Neural cell (in vitro differentiated cells): ENCODE results near the gene MTA1. TPM values are rescaled to one million over a fixed set of nuclear protein-coding genes. Genes with fewer than 3 reads are reported as not detected.

Experiments used
- H2AFZ ChIP-seq: fragments of 200-600, 300-800 bp; sonication (generic), shearing (Covaris generic); 2 replicates; pipeline ENCODE4 v1.6.0; 2014; ENCODE audit warnings: low read depth, mild to moderate bottlenecking, antibody characterized with exemption, low read length, moderate library complexity
- H3F3A ChIP-seq: fragments of 200-600 bp; shearing (Covaris generic); 2 replicates; pipeline ENCODE4 v1.6.1; 2016; ENCODE audit warnings: mild to moderate bottlenecking, moderate library complexity, mixed read lengths, antibody characterized with exemption, low read length; ENCODE audit not compliant: insufficient read depth, poor library complexity, severe bottlenecking
- H3K27ac ChIP-seq: fragments of 200-600, 300-800 bp; sonication (generic), shearing (Covaris generic); 2 replicates; pipeline ENCODE4 v1.5.1; 2014; ENCODE audit warnings: mild to moderate bottlenecking, low read length, moderate library complexity
- H3K27me3 ChIP-seq: fragments of 300-800, 200-600 bp; sonication (generic), shearing (Covaris generic); 2 replicates; pipeline ENCODE4 v1.6.0; 2014; ENCODE audit warnings: mild to moderate bottlenecking, low read depth, low read length, moderate library complexity; ENCODE audit not compliant: insufficient read depth
- H3K36me3 ChIP-seq: fragments of 300-800, 200-600 bp; sonication (generic), shearing (Covaris generic); 2 replicates; pipeline ENCODE4 v1.5.1; 2014; ENCODE audit warnings: mild to moderate bottlenecking, antibody characterized with exemption, low read length, moderate library complexity; ENCODE audit not compliant: insufficient read depth
- H3K4me2 ChIP-seq: fragments of 300-800, 200-600 bp; sonication (generic), shearing (Covaris generic); 2 replicates; pipeline ENCODE4 v1.6.0; 2014; ENCODE audit warnings: mild to moderate bottlenecking, low read length
- H3K4me3 ChIP-seq: fragments of 300-800, 200-600 bp; sonication (generic), shearing (Covaris generic); 2 replicates; pipeline ENCODE4 v1.5.1; 2014; ENCODE audit warnings: mild to moderate bottlenecking, low read length, moderate library complexity
- H3K79me2 ChIP-seq: fragments of 200-600 bp; shearing (Covaris generic); replicated peaks from 2 replicates; pipeline ENCODE4 v1.6.0; 2014; ENCODE audit warnings: mild to moderate bottlenecking, low read length, moderate library complexity; ENCODE audit not compliant: insufficient read depth
- H3K9ac ChIP-seq: fragments of 300-800, 200-600 bp; sonication (generic), shearing (Covaris generic); 2 replicates; pipeline ENCODE4 v1.6.1; 2016; ENCODE audit warnings: mild to moderate bottlenecking, low read length, mixed read lengths
- H3K9me2 ChIP-seq: fragments of 200-600 bp; shearing (Covaris generic); 2 replicates; pipeline ENCODE4 v1.6.1; 2016; ENCODE audit warnings: mild to moderate bottlenecking, low read length, mixed read lengths; ENCODE audit not compliant: insufficient read depth
- H3K9me3 ChIP-seq: fragments of 200-600, 300-800 bp; sonication (generic), shearing (Covaris generic); 2 replicates; pipeline ENCODE4 v1.6.1; 2016; ENCODE audit warnings: mild to moderate bottlenecking, mixed run types, low read length, moderate library complexity, mixed read lengths
- H4K20me1 ChIP-seq: fragments of 200-600 bp; shearing (Covaris generic); 2 replicates; pipeline ENCODE4 v1.6.1; 2016; ENCODE audit warnings: mild to moderate bottlenecking, mixed run types; ENCODE audit not compliant: insufficient read depth
- CTCF ChIP-seq: fragments of 450-650 bp; IDR thresholded peaks from 2 replicates; pipeline ENCODE4 v1.5.1; 2014; ENCODE audit warnings: antibody characterized with exemption, mild to moderate bottlenecking, moderate library complexity; ENCODE audit not compliant: poor library complexity, severe bottlenecking
- EP300 ChIP-seq: fragments of 450-650 bp; conservative IDR thresholded peaks from 2 replicates; pipeline ENCODE4 v1.6.1; 2014; ENCODE audit warnings: antibody characterized with exemption, mild to moderate bottlenecking, moderate library complexity; ENCODE audit not compliant: poor library complexity, severe bottlenecking
- EZH2 ChIP-seq: fragments of 200-600, 300-800 bp; shearing (Covaris generic), sonication (generic); IDR thresholded peaks from 2 replicates; pipeline ENCODE4 v1.6.1; 2014; ENCODE audit warnings: antibody characterized with exemption, low read length, borderline replicate concordance, mild to moderate bottlenecking; ENCODE audit not compliant: insufficient read depth, poor library complexity, severe bottlenecking
- MXI1 ChIP-seq: fragments of 450-650 bp; conservative IDR thresholded peaks from 2 replicates; pipeline ENCODE4 v1.6.1; 2014; ENCODE audit warnings: antibody characterized with exemption, mild to moderate bottlenecking; ENCODE audit not compliant: poor library complexity, severe bottlenecking
- POLR2AphosphoS5 ChIP-seq: IDR thresholded peaks from 2 replicates; pipeline ENCODE4 v1.6.1; 2012
- RAD21 ChIP-seq: fragments of 450-650 bp; conservative IDR thresholded peaks from 2 replicates; pipeline ENCODE4 v1.6.1; 2014; ENCODE audit warnings: antibody characterized with exemption, mild to moderate bottlenecking, moderate library complexity
- REST ChIP-seq: IDR thresholded peaks from 2 replicates; pipeline ENCODE4 v1.6.1; 2012; ENCODE audit warnings: borderline replicate concordance
- SMC3 ChIP-seq: fragments of 450-650 bp; conservative IDR thresholded peaks from 2 replicates; pipeline ENCODE4 v1.6.1; 2014; ENCODE audit warnings: antibody characterized with exemption, mild to moderate bottlenecking, moderate library complexity; ENCODE audit not compliant: poor library complexity
- TAF1 ChIP-seq: IDR thresholded peaks from 2 replicates; pipeline ENCODE4 v1.6.1; 2012; ENCODE audit warnings: low read depth
- polyA plus RNA-seq: library from polyadenylated mRNA; depleted of rRNA; stranded (reverse); fragments of >200 nt; gene quantifications from 2 replicates; pipeline ENCODE4 v1.2.3, GENCODE V29; 2014

MTA1 gene
- polyA plus RNA-seq, 1 donor from 2014 or later, result 94.0 TPM

DNA sequence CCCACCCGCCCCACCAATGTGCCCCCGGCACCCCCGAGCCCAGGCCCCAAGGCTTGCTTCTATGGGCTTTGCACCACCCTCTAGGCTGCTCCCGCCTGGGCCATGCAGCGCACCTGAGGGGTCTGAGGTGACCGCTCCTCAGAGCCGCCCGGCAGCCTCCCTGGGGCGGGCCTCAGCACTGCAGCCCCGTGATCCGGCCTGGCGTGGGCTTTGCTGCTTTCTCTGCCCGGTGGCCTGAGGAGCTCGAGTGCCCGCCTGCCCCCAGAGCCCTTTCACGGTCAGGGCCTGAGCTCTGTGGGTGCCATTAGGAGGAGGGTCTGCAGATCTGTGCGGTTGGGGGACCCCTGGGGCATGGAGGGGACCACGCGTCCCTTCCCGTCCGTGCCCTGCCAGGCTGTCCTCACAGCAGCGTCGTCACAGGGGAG lies 6.2 kb downstream of the MTA1 start:
- Histone ChIP-seq H3K27ac (no peak overlapping the region), H3K9me2 (no peaks in the 10 kb centered on the region), H3K79me2 (peaks cover 39% of the 10 kb centered on the region), H3K4me2 (no peak overlapping the region), H4K20me1 (no peaks in the 10 kb centered on the region), H3F3A (no peaks in the 10 kb centered on the region), H3K9ac (no peak overlapping the region), H3K4me3 (no peak overlapping the region), H2AFZ (no peak overlapping the region), H3K9me3 (no peaks in the 10 kb centered on the region), H3K36me3 (no peaks in the 10 kb centered on the region), H3K27me3 (no peaks in the 10 kb centered on the region)
- TF ChIP-seq MXI1, result no peak
- TF ChIP-seq CTCF, result no peak
- TF ChIP-seq POLR2AphosphoS5, result no peak
- TF ChIP-seq SMC3, result no peak
- no peak for TF ChIP-seq REST
- TF ChIP-seq RAD21, result no peak
- no peak for TF ChIP-seq EZH2
- TF ChIP-seq EP300, result no peak
- TF ChIP-seq TAF1, result no peak

- no peaks in the 10 kb centered on the region for H3K9me2 ChIP-seq
- H3K27ac ChIP-seq, result no peak overlapping the region
- H3K36me3 ChIP-seq, result no peaks in the 10 kb centered on the region
- no peaks in the 10 kb centered on the region for H3K9me3 ChIP-seq
- no peak overlapping the region for H3K4me3 ChIP-seq
- H4K20me1 ChIP-seq, result no peaks in the 10 kb centered on the region
- no peak for TF ChIP-seq CTCF
- H3K27me3 ChIP-seq, result no peaks in the 10 kb centered on the region
- no peak overlapping the region for H3K4me2 ChIP-seq
- peaks cover 39% of the 10 kb centered on the region for H3K79me2 ChIP-seq
- H3K9ac ChIP-seq, result no peak overlapping the region
- no peaks in the 10 kb centered on the region for H3F3A ChIP-seq
- no peak overlapping the region for H2AFZ ChIP-seq
These were observed 6.9 kb downstream of the MTA1 start for GRCh38 chr14:105426416-105427130.
